ENCODE measurements around the gene HCFC1R1.

Gene HCFC1R1

GRCh38 chr16:3026003-3026378 lies 2.2 kb upstream of the HCFC1R1 start:
- H3K27me3 ChIP-seq (ENCODE audit: insufficient read depth, low read length), result peaks cover 3% of the 10 kb centered on the region
- no peak for TF ChIP-seq EZH2 (IDR thresholded peaks at IDR 0.05; ENCODE audit: borderline replicate concordance, low read length)
- TF ChIP-seq CTCF (IDR thresholded peaks at IDR 0.05; ENCODE audit: low read length), result no peak

GRCh38 chr16:3025032-3026002 lies 1.6 kb upstream of the HCFC1R1 start:
- Histone ChIP-seq H3K9me2 (ENCODE audit: low read depth, low read length) (no peaks in the 10 kb centered on the region), H2AFZ (ENCODE audit: low read length) (no peak overlapping the region), H3F3A (ENCODE audit: insufficient read depth, low read length) (no peaks in the 10 kb centered on the region), H3K9ac (ENCODE audit: low read length) (no peak overlapping the region), H3K27ac (ENCODE audit: low read depth, low read length, poor library complexity, severe bottlenecking) (no peak overlapping the region), H3K4me1 (ENCODE audit: insufficient read depth, low read length, severe bottlenecking) (peaks cover 38% of the 10 kb centered on the region), H3K4me3 (ENCODE audit: low read depth, low read length, poor library complexity, severe bottlenecking) (no peak overlapping the region), H3K4me2 (ENCODE audit: low read length) (no peak overlapping the region), H3K36me3 (ENCODE audit: insufficient read depth, low read length) (peaks cover 11% of the 10 kb centered on the region), H3K79me2 (ENCODE audit: insufficient read depth, low read length) (no peaks in the 10 kb centered on the region), H3K27me3 (ENCODE audit: insufficient read depth, low read length) (peaks cover 3% of the 10 kb centered on the region), H4K20me1 (ENCODE audit: insufficient read depth, low read length) (no peaks in the 10 kb centered on the region), H3K9me3 (ENCODE audit: low read length) (no peaks in the 10 kb centered on the region)
- TF ChIP-seq EZH2 (IDR thresholded peaks at IDR 0.05; ENCODE audit: borderline replicate concordance, low read length), result no peak
- TF ChIP-seq CTCF (IDR thresholded peaks at IDR 0.05; ENCODE audit: low read length), result no peak

More at GRCh38 chr16:3026003-3026378, 2.2 kb upstream of the HCFC1R1 start:
- Histone ChIP-seq H2AFZ (ENCODE audit: low read length) (no peak overlapping the region), H3K4me1 (ENCODE audit: insufficient read depth, low read length, severe bottlenecking) (peaks cover 31% of the 10 kb centered on the region), H3K9me3 (ENCODE audit: low read length) (no peaks in the 10 kb centered on the region), H3K4me2 (ENCODE audit: low read length) (no peak overlapping the region), H3K9ac (ENCODE audit: low read length) (no peak overlapping the region), H3K4me3 (ENCODE audit: low read depth, low read length, poor library complexity, severe bottlenecking) (no peak overlapping the region), H3K27ac (ENCODE audit: low read depth, low read length, poor library complexity, severe bottlenecking) (no peak overlapping the region), H4K20me1 (ENCODE audit: insufficient read depth, low read length) (no peaks in the 10 kb centered on the region), H3K36me3 (ENCODE audit: insufficient read depth, low read length) (peaks cover 11% of the 10 kb centered on the region), H3K79me2 (ENCODE audit: insufficient read depth, low read length) (no peaks in the 10 kb centered on the region), H3K9me2 (ENCODE audit: low read depth, low read length) (no peaks in the 10 kb centered on the region), H3F3A (ENCODE audit: insufficient read depth, low read length) (no peaks in the 10 kb centered on the region)

- H3K27me3 ChIP-seq (ENCODE audit: insufficient read depth, low read length), result no peaks in the 10 kb centered on the region
- H3K9me2 ChIP-seq (ENCODE audit: low read depth, low read length), result no peaks in the 10 kb centered on the region
- H2AFZ ChIP-seq (ENCODE audit: low read length), result no peak overlapping the region
- TF ChIP-seq CTCF (IDR thresholded peaks at IDR 0.05; ENCODE audit: low read length) (no peak), EZH2 (IDR thresholded peaks at IDR 0.05; ENCODE audit: borderline replicate concordance, low read length) (no peak)
- no peaks in the 10 kb centered on the region for H3K9me3 ChIP-seq (ENCODE audit: low read length)
- H3K79me2 ChIP-seq (ENCODE audit: insufficient read depth, low read length), result no peaks in the 10 kb centered on the region
- peaks cover 11% of the 10 kb centered on the region for H3K36me3 ChIP-seq (ENCODE audit: insufficient read depth, low read length)
- peak overlapping the region; percentile 71 for H3K4me3 ChIP-seq (ENCODE audit: low read depth, low read length, poor library complexity, severe bottlenecking)
- H4K20me1 ChIP-seq (ENCODE audit: insufficient read depth, low read length), result no peaks in the 10 kb centered on the region
- H3F3A ChIP-seq (ENCODE audit: insufficient read depth, low read length), result no peaks in the 10 kb centered on the region
- H3K9ac ChIP-seq (ENCODE audit: low read length), result peak overlapping the region; percentile 89
- H3K4me2 ChIP-seq (ENCODE audit: low read length), result peak overlapping the region; percentile 90
- H3K4me1 ChIP-seq (ENCODE audit: insufficient read depth, low read length, severe bottlenecking), result peaks cover 42% of the 10 kb centered on the region
- peak overlapping the region; percentile 81 for H3K27ac ChIP-seq (ENCODE audit: low read depth, low read length, poor library complexity, severe bottlenecking)
Measured at GRCh38 chr16:3023415-3023668, 400 bp downstream of the HCFC1R1 start.

Data from OCI-LY1 (cell line).